H9 (cell line): ENCODE results near the gene ULK4. TPM values are rescaled to one million over a fixed set of nuclear protein-coding genes. Genes with fewer than 3 reads are reported as not detected.

Experiments
- DNase-seq: peaks from one replicate; pipeline ENCODE4 v3.0.0-alpha.2; 2017
- H2AFZ ChIP-seq: one replicate; pipeline ENCODE4 v1.6.1; 2013; ENCODE audit warnings: mild to moderate bottlenecking, low read length, control low read depth, moderate library complexity
- H2AK5ac ChIP-seq: 2 replicates; pipeline ENCODE4 v1.6.1; 2013; ENCODE audit warnings: low read length, control low read depth, mixed read lengths; ENCODE audit not compliant: insufficient read length
- H2BK120ac ChIP-seq: one replicate; pipeline ENCODE4 v1.6.1; 2013; ENCODE audit warnings: low read depth, mild to moderate bottlenecking, low read length, control low read depth, inconsistent platforms; ENCODE audit not compliant: poor library complexity, severe bottlenecking
- H2BK12ac ChIP-seq: 2 replicates; pipeline ENCODE4 v1.6.1; 2013; ENCODE audit warnings: low read length, control low read depth, mixed read lengths, low read depth; ENCODE audit not compliant: insufficient read length
- H2BK15ac ChIP-seq: 2 replicates; pipeline ENCODE4 v1.6.1; 2013; ENCODE audit warnings: low read depth, low read length, control low read depth
- H2BK20ac ChIP-seq: one replicate; pipeline ENCODE4 v1.6.1; 2013; ENCODE audit warnings: low read depth, mild to moderate bottlenecking, low read length, control low read depth, inconsistent platforms; ENCODE audit not compliant: poor library complexity, severe bottlenecking
- H2BK5ac ChIP-seq: 2 replicates; pipeline ENCODE4 v1.6.1; 2013; ENCODE audit warnings: low read length, control low read depth, mixed read lengths; ENCODE audit not compliant: insufficient read length
- H3K14ac ChIP-seq: 2 replicates; pipeline ENCODE4 v1.6.1; 2013; ENCODE audit warnings: low read length, control low read depth; ENCODE audit not compliant: insufficient read depth
- H3K18ac ChIP-seq: 2 replicates; pipeline ENCODE4 v1.6.1; 2013; ENCODE audit warnings: low read depth, mild to moderate bottlenecking, mixed read lengths, low read length, control low read depth; ENCODE audit not compliant: insufficient read length
- H3K23ac ChIP-seq: 2 replicates; pipeline ENCODE4 v1.6.1; 2013; ENCODE audit warnings: low read length, control low read depth, mixed read lengths, low read depth; ENCODE audit not compliant: insufficient read length
- H3K23me2 ChIP-seq: 2 replicates; pipeline ENCODE4 v1.6.1; 2013; ENCODE audit warnings: low read depth, mild to moderate bottlenecking, mixed read lengths, low read length, control low read depth; ENCODE audit not compliant: insufficient read length, poor library complexity, severe bottlenecking
- H3K27ac ChIP-seq: 2 replicates; pipeline ENCODE4 v1.5.1; 2013; ENCODE audit warnings: low read length, control low read depth, mixed read lengths, low read depth; ENCODE audit not compliant: insufficient read length
- H3K27me3 ChIP-seq: 2 replicates; pipeline ENCODE4 v1.6.1; 2013; ENCODE audit warnings: low read length, control low read depth, inconsistent platforms; ENCODE audit not compliant: insufficient read depth
- H3K4ac ChIP-seq: 2 replicates; pipeline ENCODE4 v1.6.1; 2013; ENCODE audit warnings: low read depth, mild to moderate bottlenecking, control low read depth, inconsistent platforms, low read length, moderate library complexity
- H3K4me1 ChIP-seq: 2 replicates; pipeline ENCODE4 v1.6.1; 2013; ENCODE audit warnings: low read length, control low read depth, inconsistent platforms; ENCODE audit not compliant: insufficient read depth
- H3K4me2 ChIP-seq: 2 replicates; pipeline ENCODE4 v1.6.1; 2013; ENCODE audit warnings: low read length, control low read depth, mixed read lengths; ENCODE audit not compliant: insufficient read length, insufficient read depth
- H3K56ac ChIP-seq: 2 replicates; pipeline ENCODE4 v1.6.1; 2013; ENCODE audit warnings: low read depth, mild to moderate bottlenecking, mixed read lengths, low read length, control low read depth; ENCODE audit not compliant: insufficient read length
- H3K79me1 ChIP-seq: 2 replicates; pipeline ENCODE4 v1.6.1; 2013; ENCODE audit warnings: low read depth, mild to moderate bottlenecking, moderate library complexity, low read length, control low read depth, inconsistent platforms; ENCODE audit not compliant: insufficient read depth, poor library complexity, severe bottlenecking
- H3K79me2 ChIP-seq: 2 replicates; pipeline ENCODE4 v1.6.1; 2013; ENCODE audit warnings: low read length, control low read depth, inconsistent platforms; ENCODE audit not compliant: insufficient read depth
- H3K9ac ChIP-seq: 2 replicates; pipeline ENCODE4 v1.6.1; 2013; ENCODE audit warnings: low read length, control low read depth, mixed read lengths; ENCODE audit not compliant: insufficient read length; ENCODE audit errors: extremely low read depth
- H3K9me3 ChIP-seq: one replicate; pipeline ENCODE4 v1.6.1; 2013; ENCODE audit warnings: low read depth, low read length, inconsistent platforms; ENCODE audit not compliant: control insufficient read depth
- H3T11ph ChIP-seq: one replicate; pipeline ENCODE4 v1.6.1; 2013; ENCODE audit warnings: mild to moderate bottlenecking, low read length, control low read depth, inconsistent platforms
- H4K20me1 ChIP-seq: one replicate; pipeline ENCODE4 v1.6.1; 2013; ENCODE audit not compliant: control insufficient read depth, insufficient read length, insufficient read depth
- H4K5ac ChIP-seq: 2 replicates; pipeline ENCODE4 v1.6.1; 2013; ENCODE audit warnings: low read depth, mild to moderate bottlenecking, mixed read lengths, low read length, control low read depth; ENCODE audit not compliant: insufficient read length
- H4K8ac ChIP-seq: replicated peaks from 2 replicates; pipeline ENCODE4 v1.6.1; 2013; ENCODE audit warnings: low read length, control low read depth, mixed read lengths, low read depth; ENCODE audit not compliant: insufficient read length
- H4K91ac ChIP-seq: 2 replicates; pipeline ENCODE4 v1.6.1; 2013; ENCODE audit warnings: low read depth, mild to moderate bottlenecking, moderate library complexity, mixed read lengths, low read length, control low read depth; ENCODE audit not compliant: insufficient read length
- H3K27ac Mint-ChIP-seq, 3 experiments: 2 replicates in 2 of 3; 3 replicates in 1 of 3; pipeline ENCODE4 v1.8.0; 2020 to 2021; ENCODE audit warnings: mixed read lengths in 3 of 3, mild to moderate bottlenecking in 1 of 3, moderate library complexity in 1 of 3
- H3K27me3 Mint-ChIP-seq: 2 replicates; pipeline ENCODE4 v1.8.0; 2021; ENCODE audit warnings: low read depth, mild to moderate bottlenecking, moderate library complexity, mixed read lengths
- H3K36me3 Mint-ChIP-seq, 3 experiments: 2 replicates in 2 of 3; 3 replicates in 1 of 3; pipeline ENCODE4 v1.8.0; 2020 to 2021; ENCODE audit warnings: low read depth in 3 of 3, mixed read lengths in 3 of 3; ENCODE audit not compliant: insufficient read depth in 1 of 3
- H3K4me1 Mint-ChIP-seq, 2 experiments: 2 replicates each; pipeline ENCODE4 v1.8.0; 2020; ENCODE audit warnings: mixed read lengths in 2 of 2
- H3K4me3 Mint-ChIP-seq, 2 experiments: 2 replicates in 1 of 2; 3 replicates in 1 of 2; pipeline ENCODE4 v1.8.0; 2020 to 2021; ENCODE audit warnings: mild to moderate bottlenecking in 2 of 2, mixed read lengths in 2 of 2, moderate library complexity in 1 of 2
- H3K9me3 Mint-ChIP-seq, 2 experiments: 2 replicates in 1 of 2; 3 replicates in 1 of 2; pipeline ENCODE4 v1.8.0; 2020; ENCODE audit warnings: mild to moderate bottlenecking in 2 of 2, mixed read lengths in 2 of 2, moderate library complexity in 1 of 2
- CTCF ChIP-seq: fragments of 200-600 bp; sonication (generic); conservative IDR thresholded peaks from 3 replicates; pipeline ENCODE4 v1.8.0; 2021; ENCODE audit warnings: antibody characterized with exemption, mild to moderate bottlenecking
- WGBS: extraction: QIAGEN DNeasy Blood & Tissue Kit; methylation state at CpG from one replicate; pipeline ENCODE4 v1.1.7; 2013; ENCODE audit warnings: missing lambda C conversion rate, low lambda C conversion rate, mixed read lengths; ENCODE audit not compliant: insufficient read length; ENCODE audit errors: extremely low coverage; 5-methylcytosine and 5-hydroxymethylcytosine counted together
- total RNA-seq: library from RNA; stranded (reverse); gene quantifications from 2 replicates; pipeline ENCODE4 v1.2.1, GENCODE V29; 2021

The ULK4 gene
- total RNA-seq, 1 experiment from 2014 or later = 12.9 TPM

DNA sequence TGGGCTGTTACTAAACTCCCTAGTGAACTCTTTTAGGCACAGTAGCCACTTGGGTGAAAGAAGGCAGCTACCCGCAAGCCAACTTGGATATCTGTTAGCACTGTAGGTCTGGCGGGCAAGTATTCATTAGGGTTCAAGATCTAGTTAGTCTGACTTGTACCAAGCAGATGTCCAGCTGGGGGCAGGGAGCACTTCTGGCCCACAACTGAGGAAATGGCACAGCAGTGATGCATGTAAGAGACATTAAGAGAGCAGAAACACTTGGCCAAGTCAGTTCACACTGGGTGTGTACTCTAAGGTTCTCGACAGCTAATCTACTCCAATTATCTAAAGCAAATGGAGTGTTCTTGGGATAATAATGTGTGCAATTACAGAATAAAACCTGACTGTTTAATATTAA, 630.9 kb downstream of the ULK4 start:
- H3K56ac ChIP-seq = no peak overlapping the region
- Mint-ChIP-seq H3K4me3 (no peak overlapping the region), H3K27ac (no peak overlapping the region), H3K9me3 (no peaks in the 10 kb centered on the region), H3K36me3 (no peaks in the 10 kb centered on the region), H3K27me3 (no peaks in the 10 kb centered on the region), H3K4me1 (peaks cover 29 to 33% of the 10 kb centered on the region in 2 experiments)
- no peak overlapping the region for H3K27ac ChIP-seq
- DNase-seq = no peak
- H3K23ac ChIP-seq = no peak overlapping the region
- H4K20me1 ChIP-seq = no peaks in the 10 kb centered on the region
- H3K4me2 ChIP-seq = no peak overlapping the region
- no peak overlapping the region for H3T11ph ChIP-seq
- no peak overlapping the region for H2AK5ac ChIP-seq
- no peak overlapping the region for H2BK5ac ChIP-seq
- H3K4ac ChIP-seq = no peak overlapping the region
- no peaks in the 10 kb centered on the region for H3K9me3 ChIP-seq
- no peaks in the 10 kb centered on the region for H3K23me2 ChIP-seq
- H3K18ac ChIP-seq = no peak overlapping the region
- peaks cover 7% of the 10 kb centered on the region for H3K4me1 ChIP-seq
- no peak overlapping the region for H2BK12ac ChIP-seq
- no peak overlapping the region for H3K9ac ChIP-seq
- no peaks in the 10 kb centered on the region for H3K79me2 ChIP-seq
- H3K27me3 ChIP-seq = no peaks in the 10 kb centered on the region
- no peak overlapping the region for H4K91ac ChIP-seq
- no peak overlapping the region for H4K5ac ChIP-seq
- no peak overlapping the region for H4K8ac ChIP-seq
- H2BK120ac ChIP-seq = no peak overlapping the region
- WGBS = no CpG with 5 or more reads among the region's 3 CpGs
- H2AFZ ChIP-seq = no peak overlapping the region
- no peaks in the 10 kb centered on the region for H3K79me1 ChIP-seq
- no peak overlapping the region for H2BK15ac ChIP-seq
- no peak overlapping the region for H3K14ac ChIP-seq
- TF ChIP-seq CTCF = no peak
- no peak overlapping the region for H2BK20ac ChIP-seq
